K562 (cell line): ENCODE data around the gene SHB. TPM values are rescaled to one million over a fixed set of nuclear protein-coding genes. Genes with fewer than 3 reads are reported as not detected.

Source experiments
- HMG20A ChIP-seq: fragments of 450-650 bp; formaldehyde crosslinking; conservative IDR thresholded peaks from 2 replicates; pipeline ENCODE4 v1.4.0; 2020; ENCODE audit warnings: mild to moderate bottlenecking, mixed read lengths
- ZZZ3 ChIP-seq: fragments of 450-650 bp; IDR thresholded peaks from 2 replicates; pipeline ENCODE4 v1.6.1; 2016; ENCODE audit warnings: antibody characterized with exemption, mild to moderate bottlenecking, moderate library complexity
- polyA plus RNA-seq, 8 experiments: library from polyadenylated mRNA; depleted of rRNA in 4 of 8; stranded (reverse) in 5 of 8; unstranded in 3 of 8; fragments of >200 nt; fragmentation: Nextera tagmentation in 2 of 8; fragmentation: Illumina TruSeq in 1 of 8; extraction: Ambion mirVana in 2 of 8; extraction: Trizol in 1 of 8; gene quantifications; 2 replicates each; pipeline versions ENCODE4 v1.2.1 to v1.2.3, GENCODE V29; 2011 to 2014; ENCODE audit warnings: inconsistent platforms in 1 of 8, missing spikeins in 1 of 8
- total RNA-seq, 7 experiments: library from RNA; depleted of rRNA in 6 of 7; stranded (reverse); fragments of >200 nt in 6 of 7; fragmentation: Illumina TruSeq in 2 of 7; extraction: Trizol in 2 of 7; gene quantifications; 2 replicates each; pipeline versions ENCODE4 v1.2.1 to v1.2.3, GENCODE V29; 2011 to 2021; ENCODE audit warnings: low replicate concordance in 1 of 7
- TF ChIP-seq, protein P1 (sequence below), 3 experiments: fragments of 200-800 bp in 1 of 3; fragments of 250-450 bp in 1 of 3; fragments of 450-650 bp in 1 of 3; sonication (Bioruptor Pico) in 1 of 3; sonication (Bioruptor generic) in 1 of 3; formaldehyde crosslinking in 1 of 3; IDR thresholded peaks; 2 replicates each; pipeline versions ENCODE4 v1.6.1 to v1.8.0; 2016 to 2022; ENCODE audit warnings: mild to moderate bottlenecking in 2 of 3, missing genetic modification characterization in 2 of 3, missing compliant biosample characterization in 1 of 3, moderate library complexity in 1 of 3

The SHB gene
- total and polyA plus RNA-seq, 9 of the 15 experiments (the other 6 are each of a cell fraction or from before 2014, with no cell fraction given): 0.78 to 16.0 (median 5.3) TPM

DNA sequence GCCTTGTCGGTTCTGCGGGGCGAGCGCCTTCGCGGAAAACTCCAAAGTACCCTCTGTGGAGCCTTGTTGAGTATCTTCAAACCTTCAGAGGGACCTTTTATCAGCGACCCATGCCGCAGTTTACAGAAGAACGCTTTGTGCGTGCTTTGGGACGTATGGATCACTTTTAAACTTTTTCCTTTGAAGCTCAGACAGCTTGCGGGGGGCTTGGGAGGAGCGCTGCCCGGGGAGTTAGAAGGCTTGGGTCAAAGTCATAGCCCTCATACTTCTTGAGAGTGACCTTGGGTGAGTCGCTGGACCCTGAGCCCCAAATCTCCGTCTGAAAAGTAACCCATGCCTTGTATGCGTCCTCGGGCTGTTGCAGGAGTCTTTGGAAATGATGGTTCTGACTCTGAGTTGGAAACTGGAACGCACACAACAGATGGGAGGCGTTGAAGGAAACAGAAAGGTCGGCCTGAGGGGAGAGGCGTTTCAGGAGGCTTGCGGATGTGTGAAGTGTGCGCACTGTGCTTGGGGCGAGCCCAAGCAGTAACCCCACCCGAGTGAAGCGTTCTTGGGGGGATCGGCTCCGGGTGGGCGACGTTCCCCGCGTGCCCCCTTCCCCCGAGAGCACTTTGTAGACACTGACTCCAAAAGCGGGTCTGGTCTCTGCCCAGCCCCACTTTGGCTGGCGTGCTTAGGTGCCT, 164.4 kb downstream of the SHB start (continued):
- TF ChIP-seq, protein P1, sequence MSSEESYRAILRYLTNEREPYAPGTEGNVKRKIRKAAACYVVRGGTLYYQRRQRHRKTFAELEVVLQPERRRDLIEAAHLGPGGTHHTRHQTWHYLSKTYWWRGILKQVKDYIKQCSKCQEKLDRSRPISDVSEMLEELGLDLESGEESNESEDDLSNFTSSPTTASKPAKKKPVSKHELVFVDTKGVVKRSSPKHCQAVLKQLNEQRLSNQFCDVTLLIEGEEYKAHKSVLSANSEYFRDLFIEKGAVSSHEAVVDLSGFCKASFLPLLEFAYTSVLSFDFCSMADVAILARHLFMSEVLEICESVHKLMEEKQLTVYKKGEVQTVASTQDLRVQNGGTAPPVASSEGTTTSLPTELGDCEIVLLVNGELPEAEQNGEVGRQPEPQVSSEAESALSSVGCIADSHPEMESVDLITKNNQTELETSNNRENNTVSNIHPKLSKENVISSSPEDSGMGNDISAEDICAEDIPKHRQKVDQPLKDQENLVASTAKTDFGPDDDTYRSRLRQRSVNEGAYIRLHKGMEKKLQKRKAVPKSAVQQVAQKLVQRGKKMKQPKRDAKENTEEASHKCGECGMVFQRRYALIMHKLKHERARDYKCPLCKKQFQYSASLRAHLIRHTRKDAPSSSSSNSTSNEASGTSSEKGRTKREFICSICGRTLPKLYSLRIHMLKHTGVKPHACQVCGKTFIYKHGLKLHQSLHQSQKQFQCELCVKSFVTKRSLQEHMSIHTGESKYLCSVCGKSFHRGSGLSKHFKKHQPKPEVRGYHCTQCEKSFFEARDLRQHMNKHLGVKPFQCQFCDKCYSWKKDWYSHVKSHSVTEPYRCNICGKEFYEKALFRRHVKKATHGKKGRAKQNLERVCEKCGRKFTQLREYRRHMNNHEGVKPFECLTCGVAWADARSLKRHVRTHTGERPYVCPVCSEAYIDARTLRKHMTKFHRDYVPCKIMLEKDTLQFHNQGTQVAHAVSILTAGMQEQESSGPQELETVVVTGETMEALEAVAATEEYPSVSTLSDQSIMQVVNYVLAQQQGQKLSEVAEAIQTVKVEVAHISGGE (CRISPR knock-in tag; IDR thresholded peaks at IDR 0.05): 0 out of 6 replicates have a peak, but pooled peaks of 1 of the 3 experiments have one; percentile 14
- TF ChIP-seq HMG20A (no peak), ZZZ3 (0 out of 2 replicates have a peak, but pooled peaks have one; percentile 7)
